T-helper 17 cell (primary cell): Measurements from ENCODE around the gene LPP. TPM values are rescaled to one million over a fixed set of nuclear protein-coding genes. Genes with fewer than 3 reads are reported as not detected.

ENCODE experiments used
- ATAC-seq: fragments of 150-1000 bp; cut with Tn5 transposase; 2 replicates; pipeline ENCODE4 v1.10.0; 2021; ENCODE audit warnings: mild to moderate bottlenecking, moderate library complexity
- DNase-seq, 3 donors: peaks; one replicate each; pipeline versions ENCODE4 v3.0.0 to v3.0.0-alpha.2; 2020 to 2021
- H3K9me3 ChIP-seq: one replicate; pipeline ENCODE4 v1.7.0; 2013; ENCODE audit warnings: low read length, mild to moderate bottlenecking; ENCODE audit not compliant: control insufficient read depth, poor library complexity, severe bottlenecking
- H3K27ac Mint-ChIP-seq: one replicate; pipeline ENCODE4 v1.8.0; 2022; ENCODE audit warnings: mild to moderate bottlenecking, moderate library complexity, mixed read lengths
- H3K27me3 Mint-ChIP-seq: one replicate; pipeline ENCODE4 v1.8.0; 2022; ENCODE audit warnings: mixed read lengths
- H3K36me3 Mint-ChIP-seq: one replicate; pipeline ENCODE4 v1.8.0; 2022; ENCODE audit warnings: low read depth, mixed read lengths
- H3K4me1 Mint-ChIP-seq: one replicate; pipeline ENCODE4 v1.8.0; 2022; ENCODE audit warnings: mild to moderate bottlenecking, mixed read lengths
- H3K4me3 Mint-ChIP-seq: one replicate; pipeline ENCODE4 v1.8.0; 2022; ENCODE audit warnings: mild to moderate bottlenecking, moderate library complexity, mixed read lengths
- total RNA-seq, 4 donors: library from RNA in 2 of 4; stranded (reverse) in 2 of 4; gene quantifications; one replicate each; pipeline ENCODE4 v1.2.3 and lab custom pipeline; 2022 to 2026

LPP gene
- total RNA-seq, 2 donors from 2014 or later, result 81.0 to 94.2 TPM

- Mint-ChIP-seq H3K27ac (no peak overlapping the region), H3K4me3 (no peak overlapping the region), H3K27me3 (no peaks in the 10 kb centered on the region), H3K4me1 (no peaks in the 10 kb centered on the region), H3K36me3 (peaks cover 7% of the 10 kb centered on the region)
- no peaks in the 10 kb centered on the region for H3K9me3 ChIP-seq
- ATAC-seq (no peak), DNase-seq (no peak)
These were observed 377.3 kb downstream of the LPP start for GRCh38 chr3:188531210-188531609.

- no peak overlapping the region for H3K4me3 Mint-ChIP-seq
- H3K9me3 ChIP-seq, result no peaks in the 10 kb centered on the region
- no peaks in the 10 kb centered on the region for H3K27me3 Mint-ChIP-seq
- no peaks in the 10 kb centered on the region for H3K4me1 Mint-ChIP-seq
- no peak overlapping the region for H3K27ac Mint-ChIP-seq
- peaks cover 2% of the 10 kb centered on the region for H3K36me3 Mint-ChIP-seq
- DNase-seq, result no peak
- ATAC-seq, result no peak
These were observed 379.2 kb downstream of the LPP start for GRCh38 chr3:188533172-188533571.

GRCh38 chr3:188533612-188534357, 379.8 kb downstream of the LPP start:
- Mint-ChIP-seq H3K27ac (no peak overlapping the region), H3K4me3 (no peak overlapping the region), H3K27me3 (no peaks in the 10 kb centered on the region), H3K4me1 (no peaks in the 10 kb centered on the region), H3K36me3 (peaks cover 2% of the 10 kb centered on the region)
- no peak for ATAC-seq
- H3K9me3 ChIP-seq, result no peaks in the 10 kb centered on the region
- DNase-seq, result no peak

GRCh38 chr3:188534633-188535032, 380.7 kb downstream of the LPP start:
- no peaks in the 10 kb centered on the region for H3K27me3 Mint-ChIP-seq
- no peaks in the 10 kb centered on the region for H3K9me3 ChIP-seq
- H3K4me1 Mint-ChIP-seq, result no peaks in the 10 kb centered on the region
- DNase-seq (no peak), ATAC-seq (no peak)
- H3K4me3 Mint-ChIP-seq, result no peak overlapping the region
- H3K36me3 Mint-ChIP-seq, result peaks cover 2% of the 10 kb centered on the region
- no peak overlapping the region for H3K27ac Mint-ChIP-seq

- no peaks in the 10 kb centered on the region for H3K27me3 Mint-ChIP-seq
- no peaks in the 10 kb centered on the region for H3K36me3 Mint-ChIP-seq
- ATAC-seq (no peak), DNase-seq (no peak)
- H3K4me3 Mint-ChIP-seq, result no peak overlapping the region
- no peaks in the 10 kb centered on the region for H3K4me1 Mint-ChIP-seq
- no peaks in the 10 kb centered on the region for H3K9me3 ChIP-seq
- no peak overlapping the region for H3K27ac Mint-ChIP-seq
These were observed 383.6 kb downstream of the LPP start for GRCh38 chr3:188537606-188538005.

- no peaks in the 10 kb centered on the region for H3K4me1 Mint-ChIP-seq
- no peak overlapping the region for H3K4me3 Mint-ChIP-seq
- H3K27ac Mint-ChIP-seq, result no peak overlapping the region
- DNase-seq (no peak), ATAC-seq (no peak)
- no peaks in the 10 kb centered on the region for H3K36me3 Mint-ChIP-seq
- H3K27me3 Mint-ChIP-seq, result no peaks in the 10 kb centered on the region
- H3K9me3 ChIP-seq, result no peaks in the 10 kb centered on the region
These were observed 385.1 kb downstream of the LPP start for GRCh38 chr3:188539037-188539436.

GRCh38 chr3:188539631-188540194, 385.8 kb downstream of the LPP start:
- no peak for ATAC-seq
- no peaks in the 10 kb centered on the region for H3K27me3 Mint-ChIP-seq
- H3K4me3 Mint-ChIP-seq, result no peak overlapping the region
- H3K4me1 Mint-ChIP-seq, result no peaks in the 10 kb centered on the region
- H3K36me3 Mint-ChIP-seq, result no peaks in the 10 kb centered on the region
- H3K27ac Mint-ChIP-seq, result no peak overlapping the region
- no peak for DNase-seq
- no peaks in the 10 kb centered on the region for H3K9me3 ChIP-seq

- Mint-ChIP-seq H3K4me3 (no peak overlapping the region), H3K27me3 (no peaks in the 10 kb centered on the region), H3K36me3 (no peaks in the 10 kb centered on the region), H3K27ac (no peak overlapping the region), H3K4me1 (no peaks in the 10 kb centered on the region)
- ATAC-seq (no peak), DNase-seq (no peak)
- H3K9me3 ChIP-seq, result no peaks in the 10 kb centered on the region
These were observed 388.2 kb downstream of the LPP start for GRCh38 chr3:188542196-188542595.

- no peak overlapping the region for H3K27ac Mint-ChIP-seq
- no peak for ATAC-seq
- no peak overlapping the region for H3K4me3 Mint-ChIP-seq
- no peaks in the 10 kb centered on the region for H3K36me3 Mint-ChIP-seq
- no peak for DNase-seq
- H3K4me1 Mint-ChIP-seq, result no peaks in the 10 kb centered on the region
- H3K9me3 ChIP-seq, result no peaks in the 10 kb centered on the region
- no peaks in the 10 kb centered on the region for H3K27me3 Mint-ChIP-seq
These were observed 390.1 kb downstream of the LPP start for GRCh38 chr3:188544012-188544411.

GRCh38 chr3:188546835-188547670, 393.1 kb downstream of the LPP start:
- Mint-ChIP-seq H3K27me3 (no peaks in the 10 kb centered on the region), H3K36me3 (peaks cover 4% of the 10 kb centered on the region), H3K4me1 (peaks cover 4% of the 10 kb centered on the region), H3K27ac (no peak overlapping the region), H3K4me3 (no peak overlapping the region)
- DNase-seq (no peak), ATAC-seq (no peak)
- no peaks in the 10 kb centered on the region for H3K9me3 ChIP-seq

- DNase-seq, result no peak
- peak; percentile 81 for ATAC-seq
- peaks cover 19% of the 10 kb centered on the region for H3K4me1 Mint-ChIP-seq
- no peak overlapping the region for H3K4me3 Mint-ChIP-seq
- H3K9me3 ChIP-seq, result no peaks in the 10 kb centered on the region
- H3K36me3 Mint-ChIP-seq, result peaks cover 4% of the 10 kb centered on the region
- no peaks in the 10 kb centered on the region for H3K27me3 Mint-ChIP-seq
- H3K27ac Mint-ChIP-seq, result peak overlapping the region; percentile 72
These were observed 399.6 kb downstream of the LPP start for GRCh38 chr3:188553569-188553968.

GRCh38 chr3:188554404-188554803, 400.4 kb downstream of the LPP start:
- Mint-ChIP-seq H3K27ac (no peak overlapping the region), H3K36me3 (peaks cover 1% of the 10 kb centered on the region), H3K4me3 (no peak overlapping the region), H3K27me3 (no peaks in the 10 kb centered on the region), H3K4me1 (peaks cover 19% of the 10 kb centered on the region)
- ATAC-seq (no peak), DNase-seq (no peak)
- no peaks in the 10 kb centered on the region for H3K9me3 ChIP-seq

GRCh38 chr3:188557235-188557634, 403.3 kb downstream of the LPP start:
- no peaks in the 10 kb centered on the region for H3K36me3 Mint-ChIP-seq
- H3K27me3 Mint-ChIP-seq, result no peaks in the 10 kb centered on the region
- DNase-seq, result no peak
- H3K4me1 Mint-ChIP-seq, result peaks cover 13% of the 10 kb centered on the region
- no peak for ATAC-seq
- no peaks in the 10 kb centered on the region for H3K9me3 ChIP-seq
- no peak overlapping the region for H3K27ac Mint-ChIP-seq
- H3K4me3 Mint-ChIP-seq, result no peak overlapping the region
